ENCODE data around the gene CX3CL1.
"Not testable (repeated sequence)": the region's sequence is repeated elsewhere in the genome, so short reads cannot be mapped to it uniquely, and the experiment has no call there.

Gene CX3CL1

GRCh38 chr16:57382535-57383275 lies 10.4 kb downstream of the CX3CL1 start:
- no peak for DNase-seq (ENCODE audit: low read depth in 2 of 2)

GRCh38 chr16:57383276-57384247 lies 11.3 kb downstream of the CX3CL1 start:
- no peak for DNase-seq (ENCODE audit: low read depth in 2 of 2)

GRCh38 chr16:57384248-57385070 lies 12.2 kb downstream of the CX3CL1 start:
- no peak for DNase-seq (ENCODE audit: low read depth in 2 of 2)

GRCh38 chr16:57385083-57385482 lies 12.8 kb downstream of the CX3CL1 start:
- no peak for DNase-seq (ENCODE audit: low read depth in 2 of 2)

GRCh38 chr16:57386381-57386951 lies 14.2 kb downstream of the CX3CL1 start:
- peak; percentile 12 for DNase-seq (ENCODE audit: low read depth in 2 of 2)

GRCh38 chr16:57387598-57388354 lies 15.5 kb downstream of the CX3CL1 start:
- DNase-seq (ENCODE audit: low read depth in 2 of 2) = no peak

GRCh38 chr16:57388359-57389086 lies 16.2 kb downstream of the CX3CL1 start:
- DNase-seq (ENCODE audit: low read depth in 2 of 2) = no peak

- no peak for DNase-seq (ENCODE audit: low read depth in 2 of 2)
Measured at GRCh38 chr16:57389087-57389468, 16.8 kb downstream of the CX3CL1 start.

- DNase-seq (ENCODE audit: low read depth in 2 of 2) = no peak
Measured at GRCh38 chr16:57390636-57391295, 18.5 kb downstream of the CX3CL1 start.

- no peak for DNase-seq (ENCODE audit: low read depth in 2 of 2)
Measured at GRCh38 chr16:57391300-57391699, 19.0 kb downstream of the CX3CL1 start.

GRCh38 chr16:57391708-57392107 lies 19.4 kb downstream of the CX3CL1 start:
- DNase-seq (ENCODE audit: low read depth in 2 of 2) = no peak

- no peak for DNase-seq (ENCODE audit: low read depth in 2 of 2)
Measured at GRCh38 chr16:57392694-57393093, 20.4 kb downstream of the CX3CL1 start.

- DNase-seq (ENCODE audit: low read depth in 2 of 2) = no peak
Measured at GRCh38 chr16:57394444-57394843, 22.2 kb downstream of the CX3CL1 start.

- DNase-seq (ENCODE audit: low read depth in 2 of 2) = no peak
Measured at GRCh38 chr16:57395026-57395425, 22.7 kb downstream of the CX3CL1 start.

- no peak for DNase-seq (ENCODE audit: low read depth in 2 of 2)
Measured at GRCh38 chr16:57396786-57397185, 24.5 kb downstream of the CX3CL1 start.

- DNase-seq (ENCODE audit: low read depth in 2 of 2) = not testable (repeated sequence)
Measured at GRCh38 chr16:57397493-57397892, 25.2 kb downstream of the CX3CL1 start.

GRCh38 chr16:57401943-57402640 lies 29.8 kb downstream of the CX3CL1 start:
- DNase-seq (ENCODE audit: low read depth in 2 of 2) = no peak

GRCh38 chr16:57403965-57404817 lies 31.9 kb downstream of the CX3CL1 start, which contains the start of gene CCL17:
TSS of gene CCL17 (plus strand) at chr16:57404767. CDS start at chr16:57413933, 9,166 bp downstream.
- no peak for DNase-seq (ENCODE audit: low read depth in 2 of 2)

Data from fibroblast of skin of left biceps (primary cell).